Head of caudate nucleus (tissue), 42 donors: ENCODE results near the gene CACNA1I.
"Not testable (repeated sequence)": the region's sequence is repeated elsewhere in the genome, so short reads cannot be mapped to it uniquely, and the experiment has no call there.

Source experiments
- DNase-seq, 42 donors: peaks; one replicate each; pipeline versions ENCODE4 v3.0.0 to v3.0.0-alpha.2; 2020 to 2021; ENCODE audit warnings: mixed read lengths in 7 of 42
- intact Hi-C: fragments of 100-400 bp; cut with DNase I; formaldehyde crosslinking; loops from one replicate; pipeline ENCODE4 v1.15.0; 2022

Gene CACNA1I

GRCh38 chr22:39570665-39571064, at the start of gene CACNA1I:
Gene CACNA1I, plus strand, starts transcription at chr22:39570753. Its CDS starts 0 bp downstream, at chr22:39570753.
- no peak for DNase-seq
- intact Hi-C loops, result no loop called here

DNA sequence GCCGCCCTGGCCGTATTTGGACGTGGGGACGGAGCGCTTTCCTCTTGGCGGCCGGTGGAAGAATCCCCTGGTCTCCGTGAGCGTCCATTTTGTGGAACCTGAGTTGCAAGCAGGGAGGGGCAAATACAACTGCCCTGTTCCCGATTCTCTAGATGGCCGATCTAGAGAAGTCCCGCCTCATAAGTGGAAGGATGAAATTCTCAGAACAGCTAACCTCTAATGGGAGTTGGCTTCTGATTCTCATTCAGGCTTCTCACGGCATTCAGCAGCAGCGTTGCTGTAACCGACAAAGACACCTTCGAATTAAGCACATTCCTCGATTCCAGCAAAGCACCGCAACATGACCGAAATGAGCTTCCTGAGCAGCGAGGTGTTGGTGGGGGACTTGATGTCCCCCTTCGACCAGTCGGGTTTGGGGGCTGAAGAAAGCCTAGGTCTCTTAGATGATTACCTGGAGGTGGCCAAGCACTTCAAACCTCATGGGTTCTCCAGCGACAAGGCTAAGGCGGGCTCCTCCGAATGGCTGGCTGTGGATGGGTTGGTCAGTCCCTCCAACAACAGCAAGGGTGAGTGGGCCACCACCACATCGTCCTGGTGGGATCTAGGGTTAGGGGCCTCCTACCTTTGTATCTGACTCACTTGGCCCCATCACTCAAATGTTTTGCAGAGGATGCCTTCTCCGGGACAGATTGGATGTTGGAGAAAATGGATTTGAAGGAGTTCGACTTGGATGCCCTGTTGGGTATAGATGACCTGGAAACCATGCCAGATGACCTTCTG, 49.3 kb upstream of the CACNA1I start:
- intact Hi-C loops, result loop anchor here (2.0 kb wide), 1 partner anchor 18 kb away; the partner anchor contains the start of gene MIEF1
- not testable (repeated sequence) for DNase-seq

DNA sequence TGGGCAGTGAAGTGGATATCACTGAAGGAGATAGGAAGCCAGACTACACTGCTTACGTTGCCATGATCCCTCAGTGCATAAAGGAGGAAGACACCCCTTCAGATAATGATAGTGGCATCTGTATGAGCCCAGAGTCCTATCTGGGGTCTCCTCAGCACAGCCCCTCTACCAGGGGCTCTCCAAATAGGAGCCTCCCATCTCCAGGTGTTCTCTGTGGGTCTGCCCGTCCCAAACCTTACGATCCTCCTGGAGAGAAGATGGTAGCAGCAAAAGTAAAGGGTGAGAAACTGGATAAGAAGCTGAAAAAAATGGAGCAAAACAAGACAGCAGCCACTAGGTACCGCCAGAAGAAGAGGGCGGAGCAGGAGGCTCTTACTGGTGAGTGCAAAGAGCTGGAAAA, 48.5 kb upstream of the CACNA1I start:
- intact Hi-C loops, DNase-seq: not testable (repeated sequence)

- peak in 6 of 42 donors; percentile 17 to 64 (median 46) for DNase-seq
- intact Hi-C loops, result no loop called here
Observed at GRCh38 chr22:39522567-39523300, 47.8 kb upstream of the CACNA1I start.

- DNase-seq, result no peak
- intact Hi-C loops, result no loop called here
Observed at GRCh38 chr22:39524089-39524752, 46.3 kb upstream of the CACNA1I start.

GRCh38 chr22:39524753-39525657, 45.5 kb upstream of the CACNA1I start:
- no peak for DNase-seq
- intact Hi-C loops, result loop anchor here (5.0 kb wide), 3 partner anchors 123 to 353 kb away; no protein-coding TSS in a partner anchor

- intact Hi-C loops, result loop anchor here (5.0 kb wide), 3 partner anchors 123 to 353 kb away; no protein-coding TSS in a partner anchor
Observed at GRCh38 chr22:39525658-39525975, 44.9 kb upstream of the CACNA1I start.

GRCh38 chr22:39526736-39527171, 43.8 kb upstream of the CACNA1I start:
- intact Hi-C loops, result loop anchor here (5.0 kb wide), 3 partner anchors 124 to 354 kb away; no protein-coding TSS in a partner anchor

More at GRCh38 chr22:39525658-39525975, 44.9 kb upstream of the CACNA1I start:
- DNase-seq, result no peak

GRCh38 chr22:39527481-39527961, 43.0 kb upstream of the CACNA1I start:
- DNase-seq, result no peak
- intact Hi-C loops, result loop anchor here (5.0 kb wide), 3 partner anchors 125 to 355 kb away; no protein-coding TSS in a partner anchor

More at GRCh38 chr22:39526736-39527171, 43.8 kb upstream of the CACNA1I start:
- no peak for DNase-seq

GRCh38 chr22:39528080-39528661, 42.4 kb upstream of the CACNA1I start:
- intact Hi-C loops, result loop anchor here (5.0 kb wide), 3 partner anchors 126 to 356 kb away; no protein-coding TSS in a partner anchor

DNA sequence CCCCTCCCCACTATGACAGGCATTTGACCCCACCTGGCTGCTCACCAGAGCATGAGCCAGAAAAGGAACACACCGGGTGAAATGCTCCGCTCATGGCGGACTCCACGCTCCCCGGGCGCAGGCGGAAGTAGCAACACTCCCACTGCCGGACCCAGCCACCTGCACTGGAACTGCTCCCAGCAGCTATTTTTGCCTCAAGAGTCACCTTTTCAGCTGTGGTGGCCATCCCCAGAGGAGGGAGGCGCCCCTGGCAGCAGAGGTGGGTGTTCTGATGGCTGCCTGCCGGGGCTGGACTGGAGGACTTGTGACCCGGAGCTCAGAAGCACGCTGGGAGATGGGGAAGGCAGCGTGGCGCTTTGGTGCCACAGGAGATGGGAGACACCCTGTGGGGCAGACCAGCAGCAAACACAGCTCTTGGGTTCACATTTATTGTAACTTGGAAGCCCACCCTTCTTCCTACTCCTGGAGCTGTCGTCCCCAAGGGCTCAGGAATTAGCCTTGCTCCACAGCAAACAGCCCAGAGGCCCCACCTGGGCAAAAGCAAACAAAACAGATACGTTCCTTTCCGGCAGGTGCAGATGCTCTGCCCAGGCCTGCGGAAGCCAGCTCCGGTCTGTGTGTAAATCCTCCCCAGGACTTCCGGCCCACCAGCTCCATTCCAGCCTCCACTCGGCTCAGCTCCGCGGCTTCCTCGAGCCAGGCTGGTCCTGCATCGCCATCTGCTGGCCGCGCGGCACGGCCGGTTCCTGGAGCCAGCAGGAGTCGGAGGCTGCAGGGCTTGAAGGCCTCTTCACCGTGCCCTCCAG, 41.7 kb upstream of the CACNA1I start:
- intact Hi-C loops, result loop anchor here (5.0 kb wide), 3 partner anchors 127 to 357 kb away; no protein-coding TSS in a partner anchor
- DNase-seq, result peak; percentile 87 to 98 (median 94)

More at GRCh38 chr22:39528080-39528661, 42.4 kb upstream of the CACNA1I start:
- peak in 1 of 42 donors; percentile 41 for DNase-seq

DNA sequence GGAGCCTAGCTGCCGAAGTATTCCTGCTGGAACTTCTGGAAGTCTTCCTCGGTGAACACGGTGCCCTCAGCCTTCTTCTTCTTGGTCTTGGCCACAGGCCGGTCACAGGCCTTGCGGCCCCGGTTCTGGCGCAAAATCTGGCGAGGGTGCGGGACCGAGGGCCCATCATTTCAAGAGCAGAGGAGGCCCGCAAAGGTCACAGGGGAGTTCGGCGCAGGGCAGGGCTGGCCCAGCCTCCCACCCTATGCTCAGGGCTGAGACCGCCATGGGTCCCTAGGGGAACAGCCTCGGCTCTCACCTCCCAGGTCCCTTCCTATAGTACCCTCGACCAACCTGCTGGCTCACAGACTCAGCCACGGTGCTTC, 41.1 kb upstream of the CACNA1I start:
- intact Hi-C loops, result loop anchor here (5.0 kb wide), 3 partner anchors 127 to 357 kb away; no protein-coding TSS in a partner anchor
- DNase-seq, result no peak

DNA sequence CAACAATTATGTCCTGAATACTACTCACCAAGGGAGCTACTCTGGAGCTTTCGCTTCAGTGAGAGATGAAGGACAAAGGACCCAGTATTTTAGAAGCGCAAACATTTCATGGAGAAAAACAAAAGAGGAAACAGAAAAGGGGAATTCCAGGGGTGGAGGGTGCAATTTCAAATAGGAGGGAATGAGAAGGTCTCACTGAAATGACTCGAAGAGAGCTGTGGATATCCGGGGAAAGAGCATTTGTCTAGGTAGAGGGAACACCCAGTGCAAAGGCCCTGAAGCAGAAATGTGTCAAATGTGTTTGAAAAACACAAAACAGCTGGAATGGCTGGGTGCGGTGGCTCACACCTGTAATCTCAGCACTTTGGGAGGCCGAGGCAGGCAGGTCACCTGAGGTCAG, 40.4 kb upstream of the CACNA1I start:
- no peak for DNase-seq
- intact Hi-C loops, result loop anchor here (5.0 kb wide), 1 partner anchor 817 kb away; the partner anchor contains the start of gene ADSL

DNA sequence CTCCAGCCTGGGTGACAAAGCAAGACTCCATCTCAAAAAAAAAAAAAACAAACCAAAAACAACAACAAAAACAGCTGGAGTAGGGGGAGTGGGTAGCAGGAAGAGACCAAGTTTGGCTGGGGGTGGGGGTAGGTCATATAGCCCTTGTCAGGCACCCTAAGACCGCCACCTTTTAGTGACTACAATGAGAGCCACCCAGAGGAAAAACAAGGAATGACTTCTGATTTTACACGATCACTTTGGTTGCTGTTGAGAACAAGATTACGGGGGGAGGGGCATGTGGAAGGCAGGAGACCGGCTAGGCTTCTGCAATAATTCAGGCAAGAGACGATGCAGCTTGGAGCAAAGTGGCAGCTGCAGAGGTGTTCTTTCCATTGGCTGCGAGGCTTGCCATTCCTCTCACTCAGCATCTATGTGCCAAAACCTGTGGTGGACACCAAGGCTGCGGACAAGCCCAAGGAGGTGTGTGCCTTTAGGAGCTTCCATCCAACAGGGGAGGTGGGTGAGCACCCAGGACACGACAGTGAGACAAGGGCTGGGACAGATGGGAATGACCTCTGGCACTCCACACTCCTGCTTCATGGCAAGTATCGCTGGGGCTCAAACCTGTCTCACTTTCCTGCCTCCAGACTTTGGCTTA, 39.7 kb upstream of the CACNA1I start:
- DNase-seq, result peak in 2 of 42 donors; percentile 22 to 36
- intact Hi-C loops, result loop anchor here (5.0 kb wide), 1 partner anchor 816 kb away; the partner anchor contains the start of gene ADSL

GRCh38 chr22:39532215-39533073, 38.1 kb upstream of the CACNA1I start, which contains the start of gene RPS19BP1:
Gene RPS19BP1, minus strand, starts transcription at chr22:39532748. Its CDS starts 10 bp downstream, at chr22:39532738.
- intact Hi-C loops, result loop anchor here (5.0 kb wide), 1 partner anchor 815 kb away; the partner anchor contains the start of gene ADSL
- DNase-seq, result peak; percentile 93 to 100 (median 98)
